GM19395 (cell line): ENCODE measurements around the gene ATG2A.
A peak's percentile ranks its signal among the peaks of the same experiment; 100 is the strongest.
"Not testable (repeated sequence)": the region's sequence is repeated elsewhere in the genome, so short reads cannot be mapped to it uniquely, and the experiment has no call there.

Source experiments
- ATAC-seq: cut with Tn5 transposase; IDR thresholded peaks from one replicate; pipeline ENCODE4 v1.9.1; 2021; ENCODE audit warnings: mild to moderate bottlenecking, moderate library complexity; ENCODE audit not compliant: unreplicated experiment

ATG2A gene

DNA sequence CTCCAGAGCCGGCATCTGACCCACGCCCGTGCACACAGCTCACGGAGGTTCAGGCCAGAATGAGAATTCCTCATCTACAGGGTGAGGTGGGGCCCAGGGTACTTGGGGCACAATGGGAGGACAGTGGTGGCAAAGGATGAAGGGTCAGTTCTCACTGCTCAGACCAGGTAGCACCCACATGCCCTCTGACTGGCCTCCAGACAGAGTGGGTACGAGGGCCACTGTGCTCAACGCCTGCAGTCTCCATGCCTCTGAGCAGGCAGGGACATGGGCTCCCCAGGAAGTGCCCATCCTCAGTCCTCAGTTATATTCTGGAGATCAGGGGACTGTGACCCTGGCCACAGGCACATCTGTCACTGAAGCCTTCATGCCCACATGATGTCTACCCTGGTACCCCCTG lies 59.5 kb downstream of the ATG2A start:
- no peak for ATAC-seq

DNA sequence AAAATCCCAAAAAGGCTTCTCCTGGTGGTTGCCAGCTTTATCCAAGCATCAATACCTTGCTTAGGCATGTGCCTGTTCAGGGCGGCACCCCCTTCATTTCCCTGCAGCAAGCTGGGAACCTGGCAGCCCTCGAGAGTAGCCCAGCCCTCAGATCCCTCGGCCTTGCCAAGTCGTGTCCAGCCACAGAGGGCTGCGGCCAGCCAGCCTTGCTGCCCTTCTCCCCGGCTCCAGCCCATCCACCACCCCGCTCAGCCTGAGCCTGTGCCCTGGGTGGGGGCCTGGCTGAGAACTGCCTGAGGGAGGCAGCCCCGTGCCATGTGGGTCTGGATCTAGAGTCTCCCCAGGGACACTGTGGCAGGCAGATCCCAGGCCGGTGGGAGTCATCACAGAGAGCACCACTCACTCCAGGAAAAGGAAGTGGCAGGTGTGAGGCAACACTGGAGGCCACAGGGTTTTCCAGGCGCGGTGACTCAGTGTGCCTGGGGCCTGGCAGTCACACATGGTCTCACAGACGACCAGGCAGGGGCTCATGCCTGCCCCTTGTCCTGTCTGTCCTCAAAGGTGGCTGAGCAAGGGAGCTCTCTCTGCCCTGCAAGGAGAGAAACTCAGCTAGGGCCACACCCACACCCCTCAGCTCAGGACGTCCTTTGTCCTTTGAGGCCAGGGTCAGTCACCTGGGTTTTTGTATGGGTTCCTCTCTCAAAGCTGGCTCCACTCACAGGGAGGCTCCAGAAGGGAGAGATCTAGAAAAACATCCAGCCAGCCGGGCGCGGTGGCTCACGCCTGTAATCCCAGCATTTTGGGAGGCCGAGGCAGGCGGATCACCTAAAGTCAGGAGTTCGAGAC lies 60.4 kb downstream of the ATG2A start:
- no peak for ATAC-seq

DNA sequence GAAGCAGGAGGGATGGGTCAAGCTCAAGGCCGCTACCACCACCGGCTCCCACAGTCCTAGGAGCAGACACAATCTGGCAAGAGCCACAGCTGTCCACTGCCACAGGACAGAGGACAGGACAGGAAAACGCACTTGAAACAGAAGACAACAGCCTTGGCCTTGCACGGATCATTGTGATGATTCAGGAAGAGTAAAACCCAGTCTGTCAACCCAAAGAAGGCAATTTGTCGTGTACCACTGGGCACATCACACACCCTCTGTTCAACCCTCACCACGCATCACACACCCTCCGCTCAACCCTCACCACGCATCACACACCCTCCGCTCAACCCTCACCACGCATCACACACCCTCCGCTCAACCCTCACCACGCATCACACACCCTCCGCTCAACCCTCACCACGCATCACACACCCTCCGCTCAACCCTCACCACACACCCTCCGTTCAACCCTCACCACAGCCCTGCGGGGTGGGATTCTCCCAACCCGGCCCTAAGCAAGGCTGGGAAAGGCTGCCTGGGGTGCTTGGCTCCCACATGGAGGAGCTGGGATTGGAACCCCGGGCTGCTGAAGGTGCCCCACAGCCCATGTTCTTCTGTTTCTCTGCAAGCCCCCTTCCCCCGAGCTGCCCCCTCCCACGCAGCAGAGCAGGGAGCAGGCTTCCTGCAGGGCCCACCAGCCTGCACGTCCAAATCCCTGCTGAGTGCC lies 61.3 kb downstream of the ATG2A start:
- no peak for ATAC-seq

DNA sequence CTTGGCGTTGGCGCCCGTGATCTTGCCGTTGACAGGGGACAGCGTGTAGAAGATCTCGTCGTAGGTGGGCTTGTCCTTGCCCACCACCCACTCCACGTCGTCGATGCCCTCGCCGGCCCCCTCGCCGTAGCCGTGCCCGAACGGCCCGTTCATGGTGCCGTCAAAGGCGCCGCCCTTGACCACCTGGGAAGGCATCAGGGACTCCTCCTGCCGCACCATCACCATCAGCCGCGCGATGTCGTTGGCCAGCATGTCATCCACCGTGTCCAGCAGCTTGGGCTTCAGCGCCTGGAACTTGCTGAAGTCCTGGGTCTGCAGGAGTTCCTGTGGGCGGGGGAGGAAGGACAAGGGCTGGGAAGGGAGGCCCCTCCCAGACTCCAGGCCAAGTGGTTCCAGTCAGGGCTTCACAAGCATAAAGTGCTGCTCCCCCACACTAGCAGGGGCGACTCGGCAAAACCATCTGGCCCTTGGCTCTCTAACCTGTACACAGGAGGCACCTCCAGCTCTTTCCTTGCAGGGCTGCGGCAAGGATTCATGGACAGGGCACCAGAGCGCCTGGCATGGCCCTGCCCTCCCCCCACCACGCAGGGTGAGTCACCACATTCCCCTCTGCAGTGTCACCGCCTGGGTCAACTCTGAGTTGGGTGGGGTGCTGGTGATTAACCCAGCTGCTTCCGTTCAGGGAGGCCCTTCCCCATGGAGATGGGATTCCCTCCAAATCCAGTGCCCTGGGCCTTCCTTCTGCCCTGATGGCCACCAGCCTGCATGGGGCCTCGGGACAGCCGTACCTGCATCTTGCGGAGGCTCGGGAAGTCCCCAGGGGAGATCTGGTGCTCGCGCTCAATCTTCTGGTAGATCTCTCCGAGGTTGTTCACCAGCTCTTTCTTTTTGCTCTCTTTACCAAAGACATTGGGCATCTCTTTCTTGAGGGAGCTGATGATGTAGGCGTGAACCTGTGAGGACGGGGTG lies 62.2 kb downstream of the ATG2A start:
- ATAC-seq = no peak

DNA sequence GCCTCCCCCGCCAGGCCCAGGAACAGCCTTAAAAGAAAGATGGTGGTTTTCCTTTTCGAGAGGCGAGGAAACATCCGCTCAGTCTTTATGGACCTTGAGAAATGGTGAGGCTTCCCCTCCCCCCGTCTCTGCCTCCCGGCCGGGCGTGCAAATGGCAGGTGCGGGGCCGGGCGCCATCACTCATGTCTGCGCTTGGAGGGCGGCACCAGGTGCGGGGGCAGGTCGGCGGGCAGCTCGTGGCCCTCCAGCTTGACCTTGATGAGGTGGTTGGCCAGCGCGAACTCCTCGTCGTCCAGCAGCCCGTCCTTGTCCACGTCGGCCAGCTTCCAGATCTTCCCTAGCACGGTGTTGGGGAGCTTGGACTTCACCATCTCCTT lies 62.9 kb downstream of the ATG2A start:
- ATAC-seq = no peak

DNA sequence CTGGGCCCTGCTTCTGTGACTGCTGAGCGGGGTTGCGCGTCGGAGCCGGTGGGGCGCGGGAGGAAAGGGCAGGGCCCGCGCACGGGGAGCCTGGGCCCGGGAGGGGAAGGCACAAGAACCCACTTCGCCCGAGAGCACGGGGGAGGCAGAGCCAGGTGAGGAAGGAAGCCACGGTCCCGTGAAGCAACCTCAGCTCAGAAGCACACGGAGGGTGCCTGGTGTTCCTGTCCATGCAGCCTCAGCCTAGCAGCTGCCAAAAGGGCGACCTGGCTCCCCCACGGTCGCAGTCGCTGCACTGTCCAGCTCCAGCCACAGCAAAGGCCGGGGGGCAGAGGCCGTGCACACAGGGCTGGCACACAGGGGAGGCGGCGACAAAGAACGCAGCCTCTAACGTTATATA lies 63.3 kb downstream of the ATG2A start:
- no peak for ATAC-seq

DNA sequence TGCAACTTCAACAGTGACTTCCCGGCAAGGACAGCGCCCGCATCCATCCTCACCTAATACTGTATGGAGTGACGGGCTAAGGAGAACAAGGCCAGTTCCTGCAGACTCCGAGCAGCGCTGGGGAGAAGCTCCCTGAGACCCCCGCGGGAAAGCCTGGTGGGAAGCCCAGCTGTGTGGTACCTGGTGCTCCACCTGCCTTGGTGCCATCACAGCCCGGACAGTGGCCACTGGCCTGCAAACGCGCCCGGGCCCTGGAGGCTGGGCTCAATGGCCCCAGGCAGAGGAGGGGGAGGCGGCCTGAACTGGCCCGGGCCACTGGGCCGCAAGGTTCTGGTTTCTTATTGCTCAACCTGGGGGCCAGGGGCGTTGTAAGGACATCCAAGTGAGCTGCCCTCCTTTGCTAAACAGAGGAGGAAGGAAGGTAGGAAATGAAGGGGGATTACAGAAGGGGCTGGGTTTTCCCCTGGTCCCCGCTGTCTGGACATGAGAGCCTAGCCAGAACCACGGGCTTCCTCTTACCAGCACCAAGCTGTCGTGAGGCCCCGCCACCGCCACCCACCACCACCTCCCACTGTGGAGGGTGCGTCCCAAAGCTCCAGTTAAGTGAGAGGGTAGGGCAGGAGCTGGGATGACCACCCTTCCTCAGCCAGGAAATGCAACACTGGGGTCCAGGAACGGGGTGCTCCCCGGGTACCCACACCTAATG lies 64.1 kb downstream of the ATG2A start:
- no peak for ATAC-seq

DNA sequence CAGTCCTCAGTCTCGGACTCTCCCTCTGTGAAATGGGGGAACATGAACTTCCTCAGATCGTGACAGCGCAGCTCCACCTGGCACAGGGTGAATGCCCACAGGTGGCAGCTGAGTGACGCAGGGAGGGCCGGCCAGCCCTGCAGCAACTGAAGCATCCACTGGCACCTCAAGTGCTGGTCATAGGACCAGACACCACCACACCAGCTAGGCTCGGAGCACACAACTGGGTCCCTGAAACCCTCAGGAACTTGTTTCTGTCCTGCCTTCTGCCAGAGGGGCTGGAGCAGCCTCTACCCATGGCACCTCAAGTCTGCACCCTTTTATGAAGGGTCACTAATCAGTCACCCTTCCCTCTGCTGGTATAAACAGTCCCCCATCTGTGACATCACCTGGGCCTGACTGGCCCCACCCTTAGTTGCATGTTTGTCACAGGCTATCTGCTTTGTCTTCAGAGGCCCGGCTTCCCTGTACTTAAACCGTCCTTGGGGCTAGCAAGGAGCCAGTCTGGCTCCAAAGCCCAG lies 65.1 kb downstream of the ATG2A start:
- ATAC-seq = peak; percentile 4

DNA sequence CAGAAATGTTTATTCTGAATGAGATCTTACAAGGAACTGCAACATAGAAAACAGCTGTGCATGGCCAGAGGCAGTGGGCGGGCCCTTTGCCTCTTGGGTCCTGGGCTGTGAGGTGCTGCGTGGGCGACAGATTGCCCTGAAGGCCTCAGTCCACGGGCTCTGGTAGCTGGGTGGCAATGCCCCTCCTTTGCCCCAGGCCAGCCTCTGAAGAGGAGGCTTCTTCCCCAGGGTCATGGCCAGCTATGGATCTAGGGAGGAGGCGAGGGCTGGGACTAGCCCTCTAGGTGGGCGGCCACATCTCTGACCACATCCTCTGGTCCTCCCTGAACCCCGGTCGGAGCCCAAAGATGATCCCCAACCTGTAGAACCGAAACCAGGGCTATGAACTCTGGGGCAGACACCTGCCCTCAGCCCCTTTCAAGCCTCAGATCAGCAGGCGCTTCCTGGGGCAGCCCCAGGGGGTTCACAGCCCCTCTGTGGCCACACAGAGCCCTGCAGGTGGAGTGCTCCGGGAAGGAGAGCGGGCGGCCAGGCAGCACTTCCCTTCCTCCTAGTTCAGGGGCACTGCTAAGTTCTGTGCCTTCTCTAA lies 65.9 kb downstream of the ATG2A start:
- ATAC-seq = peak; percentile 73

DNA sequence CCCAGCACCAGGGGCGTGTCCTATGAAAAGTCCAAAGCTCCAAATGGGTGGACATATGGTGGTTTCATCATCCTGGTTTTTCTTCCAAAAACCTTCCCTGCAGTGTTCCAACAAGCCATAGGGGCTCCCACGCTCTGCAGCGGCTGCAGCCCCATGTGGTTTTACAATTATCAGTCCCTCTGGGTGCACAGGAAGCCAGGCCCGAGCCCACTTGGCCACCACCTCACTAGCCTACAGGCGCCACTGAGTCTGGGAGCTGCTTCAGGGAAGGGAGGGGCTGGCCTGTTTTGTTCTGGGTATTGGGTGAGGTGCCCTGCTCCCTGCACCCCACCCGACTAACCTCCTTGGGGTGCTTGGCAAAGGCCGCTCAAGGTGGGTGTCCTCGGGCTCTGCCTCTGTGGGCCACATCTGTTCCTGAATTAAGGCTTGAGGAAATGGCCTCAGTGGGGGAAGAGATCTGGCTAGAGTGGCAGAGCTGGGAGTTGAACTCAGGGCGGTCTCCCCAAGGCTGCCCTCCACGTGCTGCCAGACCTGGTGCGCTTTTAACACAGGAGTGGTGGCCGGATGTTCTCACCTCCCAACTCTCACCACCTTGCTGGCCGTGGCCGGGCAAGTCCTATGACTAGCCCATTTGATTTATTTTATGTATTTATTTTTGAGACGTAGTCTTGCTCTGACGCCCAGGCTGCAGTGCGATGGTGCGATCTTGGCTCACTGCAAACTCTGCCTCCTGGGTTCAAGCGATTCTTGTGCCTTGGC lies 67.2 kb downstream of the ATG2A start:
- no peak for ATAC-seq

DNA sequence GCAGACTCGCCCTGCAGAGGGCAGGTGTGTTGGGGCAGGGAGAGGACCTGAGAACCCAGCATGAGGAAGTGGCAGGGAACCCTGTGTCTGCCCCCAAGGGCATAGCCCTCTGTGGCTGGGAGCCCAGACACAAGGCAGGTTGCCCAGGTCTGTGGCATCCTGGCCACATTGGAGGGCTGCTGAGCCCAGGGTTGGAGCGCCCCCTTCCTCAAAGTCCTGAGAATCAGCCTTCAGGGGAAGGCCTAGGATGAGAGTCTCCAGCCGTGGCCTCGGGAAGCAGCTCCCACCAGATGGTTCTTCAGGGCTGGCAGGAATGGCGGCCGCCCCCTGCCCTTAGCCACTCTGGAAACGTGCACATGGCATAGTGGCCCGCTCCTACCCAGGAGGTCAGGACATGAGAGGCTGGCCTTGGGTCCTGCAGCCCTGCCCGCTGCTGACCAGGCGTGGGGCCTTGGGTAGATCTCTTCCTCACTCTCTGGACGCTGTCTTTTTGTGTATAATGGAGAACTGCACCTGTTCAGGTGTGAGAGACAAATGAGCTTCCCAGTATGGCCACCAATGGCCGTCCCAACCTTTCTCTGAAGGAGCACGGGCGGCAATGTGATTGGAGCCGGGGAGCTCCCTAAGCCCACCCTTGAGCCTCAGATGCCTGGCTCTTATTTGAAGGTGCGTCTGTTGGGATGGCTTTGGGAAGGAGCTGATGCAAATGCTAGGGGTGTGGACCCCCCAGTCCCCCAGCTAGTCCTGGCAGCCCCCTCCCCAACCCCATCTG lies 68.0 kb downstream of the ATG2A start:
- ATAC-seq = no peak

DNA sequence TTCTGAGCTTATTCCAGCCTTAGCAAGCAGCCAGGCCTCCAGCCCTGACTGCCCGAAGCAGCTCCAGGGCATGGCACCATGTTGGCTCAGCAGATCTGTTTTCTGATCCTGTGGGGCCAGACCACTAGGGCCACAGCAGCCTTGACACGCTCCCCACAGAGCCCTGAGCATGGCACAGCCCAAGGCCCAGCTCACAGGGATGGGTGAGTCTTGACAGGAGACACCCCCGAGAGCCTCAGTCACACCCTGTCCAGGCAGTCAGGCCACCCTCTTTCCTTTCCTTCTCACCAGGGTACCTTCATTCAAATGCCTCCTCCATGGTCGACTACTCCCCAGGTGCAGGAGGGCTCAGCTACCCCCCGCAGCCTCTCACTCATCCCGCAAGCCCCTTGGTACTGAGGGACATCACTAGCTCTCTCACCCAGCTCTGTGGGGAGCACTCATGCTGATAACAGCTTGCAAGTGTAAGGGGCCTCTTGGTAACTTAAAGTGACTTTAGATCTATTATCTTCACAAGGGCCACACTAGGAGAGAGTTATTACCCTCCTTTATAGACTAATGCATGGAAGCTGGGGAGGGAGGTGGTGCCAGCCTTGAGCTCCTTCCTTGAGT lies 68.7 kb downstream of the ATG2A start:
- no peak for ATAC-seq

DNA sequence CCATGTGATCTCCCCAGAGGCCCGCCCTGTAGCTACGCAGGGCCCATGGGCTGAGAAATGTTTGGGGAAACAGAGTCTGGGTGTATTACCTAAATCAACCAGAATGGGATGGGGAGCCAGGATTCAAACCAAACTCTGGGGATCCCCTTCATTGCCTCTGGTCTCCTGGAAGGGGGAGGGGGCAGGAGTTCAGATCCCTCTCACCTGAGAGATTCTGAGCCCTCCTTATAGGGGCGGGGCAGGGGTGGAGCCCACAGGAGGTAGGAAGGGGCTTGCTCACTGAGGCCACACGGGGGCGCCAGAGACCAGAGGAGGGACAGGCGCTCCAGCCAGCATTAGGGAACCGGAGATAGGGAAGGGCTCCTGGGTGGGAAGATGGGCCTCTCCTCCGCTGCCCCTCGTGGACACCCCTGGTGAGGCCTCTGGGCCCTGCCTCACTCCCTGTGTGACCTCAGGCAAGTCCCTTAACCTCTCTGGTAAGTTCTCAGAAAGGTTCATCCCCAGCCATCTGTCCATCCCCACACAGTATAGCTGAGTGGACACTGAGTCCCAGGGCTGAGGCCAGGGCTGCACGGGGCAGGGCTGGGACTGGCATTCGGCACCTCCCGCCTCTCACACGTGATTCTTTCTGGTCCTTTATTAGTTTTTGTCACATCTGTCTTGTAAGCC lies 69.9 kb downstream of the ATG2A start:
- no peak for ATAC-seq

DNA sequence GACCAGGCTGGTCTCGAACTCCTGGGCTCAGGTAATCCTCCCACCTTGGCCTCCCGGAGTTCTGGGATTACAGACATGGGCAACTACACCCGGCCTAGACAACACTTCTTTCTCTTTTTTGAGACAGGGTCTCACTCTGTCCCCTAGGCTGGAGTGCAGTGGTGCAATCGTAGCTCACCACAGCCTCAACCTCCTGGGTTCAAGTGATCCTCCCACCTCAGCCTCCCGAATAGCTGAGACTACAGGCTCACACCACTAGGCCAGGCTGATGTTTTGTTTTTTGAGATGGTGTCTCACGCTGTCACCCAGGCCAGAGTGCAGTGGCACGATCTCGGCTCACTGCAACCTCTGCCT lies 71.3 kb downstream of the ATG2A start:
- ATAC-seq = not testable (repeated sequence)

DNA sequence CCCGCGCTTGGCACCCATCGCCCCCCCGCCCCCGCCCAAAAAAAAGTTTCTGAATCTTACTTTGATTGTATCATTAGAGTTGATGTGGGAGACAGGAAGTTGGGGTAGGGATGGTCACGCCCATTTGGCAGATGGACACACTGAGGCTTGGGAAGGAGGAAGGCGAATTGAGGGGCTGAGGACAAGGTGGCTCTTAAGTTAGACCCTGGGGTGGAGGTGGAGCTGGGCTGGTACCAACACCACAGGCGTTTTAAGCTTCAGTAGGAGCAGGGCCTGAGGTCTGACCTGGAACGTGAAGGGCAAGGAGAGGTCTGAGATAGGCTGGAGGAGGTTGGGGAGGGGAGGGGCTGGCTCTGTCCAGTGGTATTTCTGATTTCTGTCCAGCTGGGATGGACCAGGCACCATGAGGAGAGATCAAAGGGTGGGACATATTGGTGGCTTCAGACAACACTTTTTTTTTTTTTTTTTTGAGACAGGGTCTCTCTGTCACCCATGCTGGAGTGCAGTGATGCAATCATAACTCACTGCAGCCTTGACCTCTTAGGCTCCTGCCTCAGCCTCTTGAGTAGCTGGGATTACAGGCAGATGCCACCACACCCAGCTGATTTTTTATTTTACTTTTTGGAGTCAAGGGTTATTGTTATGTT lies 71.8 kb downstream of the ATG2A start:
- ATAC-seq = no peak
